Transverse colon (tissue), 4 donors: ENCODE measurements around the gene KRT83.

ENCODE experiments used
- EP300 ChIP-seq: sonication (generic); formaldehyde crosslinking; IDR thresholded peaks from one replicate; pipeline ENCODE4 v1.6.1; 2017; ENCODE audit warnings: antibody characterized with exemption, low read depth
- POLR2A ChIP-seq: fragments of 450-650 bp; IDR thresholded peaks from one replicate; pipeline ENCODE4 v1.6.1; 2016; ENCODE audit warnings: antibody characterized with exemption, mild to moderate bottlenecking, moderate library complexity
- POLR2AphosphoS5 ChIP-seq, 3 donors: sonication (generic); formaldehyde crosslinking; IDR thresholded peaks; one replicate each; pipeline ENCODE4 v1.6.1; 2016; ENCODE audit warnings: antibody characterized with exemption in 3 of 3
- TF ChIP-seq, protein P1 (sequence below), 5 experiments: fragments of 200-600 bp in 3 of 5; fragments of 450-650 bp in 2 of 5; sonication (generic) in 3 of 5; IDR thresholded peaks; 1 replicate in 2 of 5; 2 replicates in 3 of 5; pipeline ENCODE4 v1.5.1; 2016 to 2017; ENCODE audit warnings: antibody characterized with exemption in 5 of 5, inconsistent platforms in 3 of 5, mild to moderate bottlenecking in 2 of 5, moderate library complexity in 1 of 5

DNA sequence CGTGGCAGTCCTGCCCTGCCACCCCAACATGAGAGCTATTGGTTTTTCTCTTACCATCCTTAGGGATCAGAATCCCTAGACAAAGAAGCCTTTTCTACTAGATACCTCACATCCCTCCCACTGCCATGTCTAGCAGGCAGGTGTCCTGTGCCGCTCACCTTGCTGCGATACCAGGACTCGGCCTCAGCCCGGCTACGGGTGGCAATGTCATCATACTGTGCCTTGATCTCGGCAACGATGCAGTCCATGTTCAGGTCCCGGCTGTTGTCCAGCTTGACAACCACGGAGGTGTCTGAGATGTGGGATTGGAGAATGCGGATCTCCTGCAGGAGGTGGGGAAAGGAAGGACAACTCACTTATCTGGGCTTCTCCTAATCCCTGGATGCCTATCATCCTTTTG, 4.5 kb downstream of the KRT83 start:
- TF ChIP-seq EP300 (no peak), POLR2A (no peak), POLR2AphosphoS5 (IDR thresholded peaks at IDR 0.05) (no peak)
- TF ChIP-seq, protein P1, sequence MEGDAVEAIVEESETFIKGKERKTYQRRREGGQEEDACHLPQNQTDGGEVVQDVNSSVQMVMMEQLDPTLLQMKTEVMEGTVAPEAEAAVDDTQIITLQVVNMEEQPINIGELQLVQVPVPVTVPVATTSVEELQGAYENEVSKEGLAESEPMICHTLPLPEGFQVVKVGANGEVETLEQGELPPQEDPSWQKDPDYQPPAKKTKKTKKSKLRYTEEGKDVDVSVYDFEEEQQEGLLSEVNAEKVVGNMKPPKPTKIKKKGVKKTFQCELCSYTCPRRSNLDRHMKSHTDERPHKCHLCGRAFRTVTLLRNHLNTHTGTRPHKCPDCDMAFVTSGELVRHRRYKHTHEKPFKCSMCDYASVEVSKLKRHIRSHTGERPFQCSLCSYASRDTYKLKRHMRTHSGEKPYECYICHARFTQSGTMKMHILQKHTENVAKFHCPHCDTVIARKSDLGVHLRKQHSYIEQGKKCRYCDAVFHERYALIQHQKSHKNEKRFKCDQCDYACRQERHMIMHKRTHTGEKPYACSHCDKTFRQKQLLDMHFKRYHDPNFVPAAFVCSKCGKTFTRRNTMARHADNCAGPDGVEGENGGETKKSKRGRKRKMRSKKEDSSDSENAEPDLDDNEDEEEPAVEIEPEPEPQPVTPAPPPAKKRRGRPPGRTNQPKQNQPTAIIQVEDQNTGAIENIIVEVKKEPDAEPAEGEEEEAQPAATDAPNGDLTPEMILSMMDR (IDR thresholded peaks at IDR 0.05) = no peak
